D341Med (cell line): ENCODE data around the gene GABRB1.
A peak's percentile ranks its signal among the peaks of the same experiment; 100 is the strongest.
"Not testable (repeated sequence)": the region's sequence is repeated elsewhere in the genome, so short reads cannot be mapped to it uniquely, and the experiment has no call there.

ENCODE experiments used
- DNase-seq: peaks from one replicate; pipeline ENCODE4 v3.0.0; 2012; ENCODE audit warnings: low spot score

The GABRB1 gene

DNA sequence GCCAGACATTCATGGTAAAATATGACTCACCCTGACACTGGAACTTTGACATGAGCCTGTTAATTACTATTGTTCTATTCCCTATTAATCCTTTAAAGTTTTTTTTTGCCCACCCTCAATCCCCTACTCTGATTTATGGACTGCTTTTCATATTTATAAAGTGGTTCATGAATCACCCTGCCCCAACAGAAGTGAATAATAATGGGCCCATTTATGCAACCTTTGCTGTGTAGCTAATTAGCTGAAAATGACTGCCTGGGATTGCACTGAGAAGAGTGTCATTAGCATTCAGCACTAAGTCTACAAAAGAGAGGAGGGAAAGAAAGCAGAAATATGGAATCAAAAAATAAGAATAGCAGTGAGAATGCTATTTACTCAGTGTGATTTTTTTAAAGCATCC, 277.8 kb downstream of the GABRB1 start:
- DNase-seq: no peak

DNA sequence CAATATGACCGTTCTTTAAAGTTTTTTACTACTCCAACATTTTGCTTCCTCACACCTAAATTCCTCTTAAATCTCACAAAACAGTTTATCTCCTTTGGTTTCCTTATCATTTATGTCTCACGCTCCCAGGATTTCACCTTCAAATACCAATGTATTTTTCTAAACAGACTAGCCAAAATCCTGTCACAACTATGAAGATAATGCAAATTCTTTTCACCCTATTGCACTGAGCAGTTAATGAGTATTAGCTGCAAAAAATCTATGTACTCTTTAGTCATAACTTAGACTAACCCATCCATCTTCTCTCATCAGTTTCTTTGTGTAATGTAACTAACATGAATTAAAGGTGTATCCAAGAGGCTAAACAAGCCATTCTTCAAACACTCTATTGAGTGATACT, 280.8 kb downstream of the GABRB1 start:
- no peak for DNase-seq

DNA sequence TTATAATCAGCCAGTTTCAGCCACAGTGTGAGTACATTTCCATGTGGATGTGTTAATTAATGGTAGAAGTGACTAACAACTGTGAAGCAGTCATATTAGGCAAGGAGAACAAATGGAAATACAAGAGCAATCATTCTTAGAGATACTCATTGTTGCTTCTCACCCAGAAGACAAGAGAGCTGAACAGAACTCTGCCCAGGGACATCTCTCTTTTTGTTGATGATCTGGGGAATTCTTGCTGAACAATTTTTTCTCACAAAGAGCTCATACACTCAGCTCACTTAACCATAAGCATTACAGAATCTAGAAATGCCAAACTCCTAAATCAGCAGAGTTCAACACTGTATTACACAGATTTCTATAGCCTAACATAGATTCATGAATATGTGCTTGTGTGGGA, 282.0 kb downstream of the GABRB1 start:
- no peak for DNase-seq

DNA sequence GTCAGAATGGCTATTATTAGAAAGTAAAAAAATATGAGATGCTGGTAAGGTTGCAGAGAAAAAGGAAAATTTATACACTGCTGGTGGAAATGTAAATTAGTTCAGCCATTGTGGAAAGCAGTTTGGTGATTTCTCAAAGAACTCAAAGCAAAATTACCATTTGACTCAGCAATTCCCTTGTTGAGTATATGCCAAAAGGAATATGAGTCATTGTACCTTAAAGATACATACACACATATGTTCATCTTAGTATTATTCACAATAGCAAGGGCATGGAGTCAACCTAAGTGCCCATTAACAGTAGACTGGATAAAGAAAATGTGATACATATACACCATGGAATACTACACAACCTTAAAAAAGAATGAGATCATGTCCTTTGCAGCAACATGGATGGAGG, 284.0 kb downstream of the GABRB1 start:
- DNase-seq: no peak

DNA sequence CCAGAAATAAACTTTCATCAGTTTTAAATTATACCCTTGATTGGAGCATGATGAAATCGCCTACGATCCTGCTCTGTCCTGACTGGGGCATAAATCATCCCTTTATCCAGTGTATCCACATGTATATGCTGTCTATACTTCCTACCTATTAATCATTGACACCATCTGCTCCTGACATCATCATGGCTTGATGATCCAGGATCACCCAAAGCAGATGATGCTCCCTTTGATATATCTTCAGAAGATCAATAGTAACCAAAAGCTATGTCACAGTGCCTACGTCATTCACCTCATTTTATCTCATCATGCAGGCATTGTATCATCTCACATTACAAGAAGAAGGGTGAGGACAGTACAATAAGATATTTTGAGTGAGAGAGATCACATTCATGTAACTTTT, 294.7 kb downstream of the GABRB1 start:
- no peak for DNase-seq

DNA sequence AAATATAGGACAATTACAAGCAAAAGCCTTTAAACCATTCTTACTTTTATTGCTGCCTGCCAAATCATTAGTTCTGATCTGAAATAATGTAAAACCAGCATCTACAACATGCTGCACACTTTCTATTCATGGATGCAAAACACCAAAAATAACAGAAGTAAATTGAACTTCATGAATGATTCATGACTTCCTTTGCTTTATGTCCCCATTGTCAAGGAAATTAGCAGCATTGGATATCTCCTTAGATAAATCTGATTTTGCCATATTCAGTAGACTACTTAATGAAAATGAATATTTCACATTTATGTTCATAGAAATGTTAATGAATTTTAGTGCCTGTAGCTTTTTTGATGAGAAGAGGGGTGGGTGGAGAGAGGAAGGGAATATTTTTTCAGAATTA, 299.5 kb downstream of the GABRB1 start:
- no peak for DNase-seq

DNA sequence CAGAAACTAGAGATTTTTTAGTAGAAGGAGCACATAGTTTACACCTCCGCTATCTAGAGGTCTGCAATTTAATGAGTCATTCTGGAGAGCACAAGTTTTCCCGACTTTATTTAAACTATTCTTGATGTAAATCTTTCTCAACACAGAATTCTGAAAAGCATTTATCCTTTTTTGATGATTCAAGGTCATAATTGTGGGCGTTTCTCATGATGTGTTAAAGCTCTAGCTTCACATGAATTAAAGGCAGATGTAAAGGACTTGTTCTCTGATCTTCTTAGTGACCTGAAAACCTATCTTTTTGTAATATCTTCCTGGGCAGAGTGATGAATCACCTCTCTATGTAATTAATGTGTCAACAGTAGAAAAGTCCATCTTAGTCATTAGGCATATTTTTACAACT, 303.3 kb downstream of the GABRB1 start:
- DNase-seq: no peak

DNA sequence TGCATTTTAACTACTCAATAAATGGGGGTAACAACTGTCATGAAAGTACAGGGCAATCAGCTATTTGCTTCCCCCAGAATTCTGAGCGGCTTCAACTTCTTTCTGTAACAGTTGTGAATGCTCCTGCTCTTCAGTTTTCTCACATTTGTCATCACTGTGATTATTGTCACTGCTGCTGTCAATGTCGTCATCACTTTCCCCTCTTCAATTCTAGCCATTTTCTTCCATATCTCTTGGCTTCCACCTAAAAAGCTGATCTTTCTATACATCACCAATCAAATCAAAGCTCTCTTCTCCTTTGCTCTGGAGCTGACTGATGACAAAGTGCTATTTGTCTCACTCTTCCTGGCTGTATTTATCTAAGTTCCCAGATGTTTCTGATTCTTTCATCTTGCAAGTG, 306.5 kb downstream of the GABRB1 start:
- DNase-seq: no peak

DNA sequence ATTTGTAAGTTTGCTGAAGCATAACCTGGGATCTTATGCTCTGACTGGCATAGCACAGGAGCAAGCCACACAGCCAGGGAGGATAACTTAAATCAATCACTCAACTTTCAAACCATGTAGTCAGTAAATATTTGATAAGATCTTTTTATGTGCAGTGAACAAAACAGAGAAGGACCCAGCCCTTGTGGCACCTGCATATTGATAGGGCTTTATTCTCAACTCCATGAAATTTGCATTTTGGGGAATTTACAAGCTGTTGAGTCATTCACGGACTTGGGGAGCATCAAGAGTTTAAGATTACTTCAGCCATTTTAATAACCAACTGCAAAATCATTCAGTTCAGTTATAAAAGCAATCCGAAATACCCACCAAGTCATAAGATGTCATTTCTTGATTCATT, 309.5 kb downstream of the GABRB1 start:
- DNase-seq: no peak

DNA sequence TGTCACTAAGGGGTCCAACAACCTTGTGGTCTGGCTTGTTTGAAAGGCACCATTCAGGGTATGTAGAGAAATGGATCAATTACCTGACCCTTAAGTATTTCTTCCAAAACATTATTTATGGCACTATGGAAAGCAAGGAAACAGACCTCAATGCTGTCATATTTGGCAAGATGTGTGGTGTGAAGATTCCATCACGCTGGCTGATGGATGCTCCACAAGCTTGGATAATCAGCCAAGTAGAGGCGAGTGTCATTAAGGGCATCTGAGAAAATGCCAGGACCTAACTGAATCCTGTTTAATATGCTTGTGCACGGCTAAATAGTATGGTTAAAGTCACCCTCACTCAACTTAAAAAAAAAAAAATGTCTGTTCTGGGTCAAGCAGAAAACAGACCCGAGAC, 311.4 kb downstream of the GABRB1 start:
- no peak for DNase-seq

DNA sequence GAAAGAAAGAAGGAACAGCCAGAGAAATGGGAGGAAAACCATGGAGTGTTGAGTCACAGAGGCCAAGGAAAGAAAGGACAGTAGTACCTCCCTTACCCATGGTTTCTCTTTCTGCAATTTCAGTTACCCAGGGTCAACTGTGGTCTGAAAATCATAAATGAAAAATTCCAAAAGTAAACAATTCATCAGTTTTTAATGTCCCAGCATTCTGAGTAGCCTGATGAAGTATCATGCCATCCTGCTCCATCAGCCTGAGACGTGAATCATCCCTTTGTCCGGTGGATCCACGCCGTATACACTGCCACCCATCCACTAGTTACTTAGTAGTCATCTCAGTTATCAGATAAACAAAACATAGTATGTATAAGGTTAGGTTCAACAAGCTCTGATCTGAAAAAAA, 318.0 kb downstream of the GABRB1 start:
- DNase-seq: no peak

DNA sequence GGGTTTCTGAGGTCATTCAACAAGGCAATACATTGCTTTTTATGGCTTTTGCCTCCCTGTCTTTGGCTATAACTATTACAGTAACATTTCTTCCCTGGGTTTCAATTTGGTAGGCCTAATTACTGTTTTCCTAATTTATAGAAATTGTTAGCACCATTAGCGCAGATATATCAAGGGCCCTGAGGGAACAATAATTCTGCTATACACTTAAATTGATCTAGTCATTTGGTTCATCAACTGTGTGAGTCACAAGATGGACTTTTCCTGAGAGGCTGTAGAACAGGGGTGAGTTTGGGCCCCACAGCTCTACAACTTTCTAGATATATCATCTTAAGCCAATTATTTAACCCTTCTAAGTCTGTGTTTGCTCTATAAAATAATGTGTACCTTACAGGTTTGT, 324.2 kb downstream of the GABRB1 start:
- DNase-seq: no peak

DNA sequence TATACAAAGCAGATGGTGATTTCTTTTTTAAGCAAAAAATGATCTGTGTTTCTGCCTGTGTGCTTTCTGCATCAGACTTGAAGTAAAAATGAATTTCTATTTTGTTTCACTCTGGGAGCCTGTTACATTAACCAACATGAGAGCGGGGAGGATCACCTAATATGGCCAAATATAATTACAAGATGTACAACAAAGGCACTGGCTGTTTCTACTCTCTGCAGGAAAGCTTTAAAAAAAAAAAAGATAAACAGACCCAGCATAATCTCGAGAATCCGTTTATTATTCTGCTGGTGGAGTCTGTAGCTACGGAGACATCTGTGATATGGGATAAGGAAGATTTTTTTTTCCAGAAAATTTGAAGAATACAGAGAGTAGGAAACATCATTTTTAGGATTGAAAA, 328.5 kb downstream of the GABRB1 start:
- peak; percentile 28 for DNase-seq

DNA sequence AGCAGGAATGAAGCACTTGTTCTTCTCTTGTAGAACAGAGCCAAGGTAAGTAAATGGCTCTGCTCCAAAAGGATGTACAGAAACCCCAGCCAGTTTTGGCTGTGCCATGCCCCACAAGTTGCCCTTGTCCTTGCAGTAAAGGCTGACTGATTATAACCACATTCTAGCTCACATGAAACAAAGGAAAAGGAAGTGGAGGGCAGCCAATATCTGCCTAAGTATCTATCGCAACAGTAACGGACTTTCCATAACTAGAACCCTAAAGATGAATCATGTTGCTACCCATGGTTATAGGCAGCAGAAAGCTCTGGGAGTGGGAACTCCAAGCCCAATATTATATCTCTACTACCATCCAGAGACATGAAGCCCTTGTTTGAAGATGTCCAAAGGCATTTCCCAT, 336.4 kb downstream of the GABRB1 start:
- DNase-seq: no peak

DNA sequence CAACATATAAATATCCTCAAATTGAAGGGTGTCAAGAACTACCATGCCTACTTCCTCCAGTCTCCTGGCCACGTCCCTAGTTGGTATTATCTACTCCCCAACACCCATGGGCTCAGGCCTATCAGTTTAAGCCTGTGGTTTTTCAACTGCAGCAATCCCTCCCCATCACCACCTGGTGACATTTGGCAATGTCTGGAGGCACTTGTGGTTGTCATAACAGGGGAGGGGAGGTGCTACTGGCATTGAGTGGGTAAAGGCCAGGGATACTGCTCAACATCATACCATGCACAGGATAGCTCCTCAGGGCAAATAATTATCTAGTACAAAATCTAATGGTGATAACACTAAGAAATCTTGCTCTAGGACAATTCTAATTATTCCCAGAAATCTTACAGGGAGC, 336.8 kb downstream of the GABRB1 start:
- no peak for DNase-seq

DNA sequence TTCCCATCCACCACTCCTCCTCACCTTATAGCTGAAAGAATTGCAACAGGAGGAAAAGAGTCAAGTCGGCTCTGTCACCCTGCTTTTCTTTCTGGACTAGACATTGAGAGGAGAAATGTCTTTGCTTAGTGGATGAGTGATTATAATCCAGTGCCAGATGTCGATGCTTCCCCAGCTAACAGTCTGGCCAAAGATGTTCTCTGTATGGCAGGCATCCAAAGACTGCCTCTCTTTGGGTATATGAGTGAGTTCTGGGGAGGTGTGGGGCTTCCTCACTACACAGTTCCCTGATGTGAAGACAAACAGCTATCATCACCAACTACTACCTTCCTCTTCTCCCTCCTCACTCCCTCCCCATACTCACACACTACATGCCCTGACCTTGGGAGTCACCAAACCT, 341.2 kb downstream of the GABRB1 start:
- peak; percentile 53 for DNase-seq

DNA sequence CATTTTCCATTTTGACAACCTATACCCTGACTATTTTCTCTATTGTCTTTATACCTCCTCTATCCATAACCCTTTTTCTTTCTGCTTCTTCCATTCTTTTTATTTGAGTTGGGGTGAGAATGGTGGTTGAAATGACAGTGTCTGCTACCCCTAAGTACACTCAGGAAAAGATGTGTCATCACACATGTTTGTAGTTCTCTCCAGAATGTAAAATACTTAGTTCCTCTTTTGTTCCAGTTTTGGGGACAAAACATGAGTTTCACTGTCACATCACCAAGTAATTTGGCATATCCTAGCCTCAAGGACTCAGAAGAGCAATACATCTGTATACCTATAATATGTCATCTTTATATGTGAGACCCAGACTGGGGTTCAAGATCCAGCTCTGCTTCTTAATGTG, 341.8 kb downstream of the GABRB1 start:
- no peak for DNase-seq

DNA sequence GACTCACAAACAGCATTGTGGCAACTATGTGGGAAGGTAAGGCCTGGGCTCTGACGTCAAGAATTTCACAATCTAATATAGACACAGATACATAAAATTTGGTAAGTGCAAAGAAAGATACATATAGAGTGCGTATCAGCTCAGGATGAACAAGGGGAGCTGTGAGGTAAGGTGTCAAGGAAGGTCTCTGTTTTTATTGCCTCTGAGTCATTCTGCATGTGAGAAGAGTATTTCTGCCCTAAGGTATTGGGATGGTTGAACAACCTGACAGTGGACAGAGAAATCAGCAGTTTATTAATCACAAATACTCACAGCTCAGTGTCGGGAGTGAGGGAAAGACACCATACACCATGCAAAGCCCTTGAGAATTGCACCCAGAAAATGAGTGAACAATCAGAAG, 342.3 kb downstream of the GABRB1 start:
- no peak for DNase-seq

DNA sequence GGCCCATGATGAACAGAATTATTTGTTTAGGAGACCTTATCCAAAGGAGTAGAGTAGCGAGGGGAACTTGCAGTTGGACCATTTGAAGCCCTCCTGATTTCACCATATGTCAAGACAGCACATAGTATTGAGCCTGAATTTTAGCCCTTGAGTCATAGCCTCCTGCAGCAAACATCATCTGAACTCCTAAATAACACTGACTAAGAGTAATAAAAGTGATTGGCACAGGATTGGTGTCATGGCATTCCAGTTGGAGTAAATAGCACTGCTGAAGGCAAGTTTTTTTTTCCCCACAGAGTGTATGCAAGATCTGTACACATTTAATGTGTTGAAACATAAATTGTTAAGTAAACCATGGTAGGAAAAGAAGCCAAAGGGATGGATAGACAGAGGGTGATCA, 343.1 kb downstream of the GABRB1 start:
- DNase-seq: no peak

DNA sequence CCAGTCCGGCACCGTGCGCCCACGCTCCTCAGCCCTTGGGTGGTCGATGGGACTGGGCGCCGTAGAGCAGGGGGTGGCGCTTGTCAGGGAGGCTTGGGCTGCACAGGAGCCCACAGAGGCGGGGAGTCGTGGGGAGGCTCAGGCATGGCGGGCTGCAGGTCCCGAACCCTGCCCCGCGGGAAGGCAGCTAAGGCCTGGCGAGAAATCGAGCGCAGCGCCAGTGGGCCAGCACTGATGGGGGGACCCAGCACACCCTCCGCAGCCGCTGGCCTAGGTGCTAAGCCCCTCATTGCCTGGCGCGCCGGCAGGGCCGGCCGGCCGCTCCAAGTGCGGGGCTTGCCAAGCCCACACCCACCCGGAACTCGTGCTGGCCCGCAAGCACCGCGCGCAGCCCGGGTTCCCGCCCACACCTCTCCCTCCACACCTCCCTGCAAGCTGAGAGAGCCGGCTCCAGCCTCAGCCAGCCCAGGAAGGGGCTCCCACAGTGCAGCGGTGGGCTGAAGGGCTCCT, 346.7 kb downstream of the GABRB1 start:
- not testable (repeated sequence) for DNase-seq

DNA sequence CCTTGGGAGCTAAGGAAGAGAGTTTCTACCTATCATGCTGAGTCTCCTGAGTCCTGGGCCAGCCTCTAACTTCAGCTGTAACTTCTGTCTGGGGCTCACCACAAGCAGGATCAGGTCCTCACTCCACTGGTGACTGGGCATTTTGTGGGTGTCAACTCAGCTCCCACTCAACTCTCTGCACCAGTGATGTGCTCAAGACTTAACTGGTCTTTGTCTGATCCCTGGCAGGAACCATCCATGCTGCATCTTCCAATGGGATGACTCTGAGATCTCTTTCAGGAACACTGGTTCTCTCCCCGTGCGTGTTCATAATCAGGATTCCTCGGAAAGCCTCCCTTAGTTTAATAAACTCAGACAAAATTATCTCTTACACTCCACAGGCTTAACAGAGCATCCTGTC, 349.8 kb downstream of the GABRB1 start:
- no peak for DNase-seq

DNA sequence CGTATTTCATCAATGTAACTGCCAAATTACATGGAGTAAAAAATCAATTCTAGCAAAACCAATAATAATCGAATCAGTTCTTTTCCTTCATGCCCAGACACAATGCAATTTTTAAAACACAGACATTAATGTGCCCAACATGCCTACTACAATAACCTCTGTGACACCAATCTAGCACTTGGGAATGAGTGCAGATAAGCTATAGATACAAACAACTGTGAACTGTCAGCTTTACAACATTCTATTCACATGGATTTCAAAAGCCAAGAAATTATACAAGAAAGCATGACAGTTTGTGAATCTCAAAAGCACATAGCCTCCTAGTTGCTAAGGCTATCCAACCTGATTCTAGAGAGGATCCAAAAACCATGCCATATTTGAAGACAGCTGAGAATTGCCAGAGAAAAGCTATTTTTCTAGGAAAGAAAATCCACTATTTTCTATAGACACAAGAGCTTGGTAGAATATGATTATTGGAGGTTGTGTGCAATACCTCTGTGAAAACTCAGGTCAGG, 351.5 kb downstream of the GABRB1 start:
- no peak for DNase-seq

DNA sequence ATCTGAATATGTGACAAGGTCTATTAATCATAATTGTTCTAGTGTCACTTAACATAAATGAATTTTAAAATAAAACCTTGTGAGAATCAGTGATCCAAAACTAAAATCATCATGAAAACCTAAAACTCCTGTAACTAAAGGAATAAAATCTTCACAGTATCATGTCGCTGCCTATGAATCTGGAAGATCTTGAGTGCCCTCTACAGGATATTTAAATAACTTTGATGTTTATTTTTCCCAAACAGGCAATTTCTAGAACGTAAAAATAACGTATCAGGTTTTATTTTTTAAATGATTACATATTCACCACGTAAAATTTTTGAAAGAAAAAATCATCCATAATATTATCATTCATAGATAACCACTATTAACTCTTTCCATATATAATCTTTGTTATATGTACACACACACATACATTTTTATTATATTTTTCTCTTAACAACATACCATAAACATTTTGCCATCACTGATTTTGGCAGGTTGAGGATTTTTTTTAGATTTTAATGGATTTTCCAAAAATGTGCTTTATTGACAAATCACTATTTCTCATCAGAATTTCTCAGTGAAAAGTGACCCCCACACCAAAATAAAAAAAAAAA, 352.6 kb downstream of the GABRB1 start:
- peak; percentile 25 for DNase-seq

DNA sequence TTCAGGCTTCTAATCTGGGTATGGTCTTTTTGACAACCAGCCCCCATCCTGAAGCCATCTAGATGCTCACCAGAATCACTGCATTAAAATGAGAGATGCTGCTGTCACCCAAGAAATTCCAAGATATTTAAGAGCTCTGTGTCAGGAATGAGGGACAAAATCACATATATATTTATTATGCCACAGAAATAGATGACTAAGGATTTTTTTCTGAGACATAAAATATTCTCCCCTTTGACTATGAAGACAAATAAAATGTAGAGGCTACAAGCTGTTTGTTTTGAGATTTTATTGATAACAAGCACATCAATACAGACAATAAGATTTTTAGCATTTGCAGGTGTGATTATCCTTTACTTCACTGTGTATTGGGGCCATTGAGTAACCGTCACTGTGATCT, 354.8 kb downstream of the GABRB1 start:
- no peak for DNase-seq
